ENCODE data around the gene HNRNPK. TPM values are rescaled to one million over a fixed set of nuclear protein-coding genes. Genes with fewer than 3 reads are reported as not detected.
A peak's percentile ranks its signal among the peaks of the same experiment; 100 is the strongest.

Gene HNRNPK
- total and polyA plus RNA-seq, 2 of the 13 experiments (the other 11 are each of a cell fraction or from before 2014, with no cell fraction given): 321 to 712 TPM

DNA sequence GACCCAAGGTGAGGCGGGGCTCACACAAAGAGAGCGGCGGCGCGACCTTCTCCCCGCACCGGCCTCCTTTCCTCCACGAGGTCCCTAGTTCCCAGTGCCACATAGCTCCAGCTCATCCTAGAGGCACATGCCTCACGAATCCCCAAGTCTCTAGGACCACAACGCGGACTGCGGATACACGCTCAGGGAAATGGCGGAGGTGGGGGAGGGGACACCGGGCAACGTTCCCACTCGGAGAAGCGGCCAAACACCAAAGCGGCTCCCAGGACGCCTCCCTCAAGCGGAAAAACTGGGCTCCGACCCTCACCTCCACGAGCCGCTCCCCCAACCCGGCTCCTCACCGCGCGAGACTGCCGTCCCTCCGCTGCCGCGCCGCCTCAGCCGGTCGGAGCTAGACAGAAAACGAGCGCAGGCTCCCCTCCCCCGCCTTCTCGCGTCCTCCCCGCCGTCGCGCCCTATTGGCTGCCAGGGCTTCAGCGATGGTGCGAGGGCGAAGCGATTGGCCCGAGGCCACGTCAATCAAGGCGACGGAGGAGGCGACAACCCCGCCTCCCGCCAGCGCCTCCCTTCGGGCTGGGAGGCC is at the start of gene HNRNPK (continued):
- TF ChIP-seq, protein P1, sequence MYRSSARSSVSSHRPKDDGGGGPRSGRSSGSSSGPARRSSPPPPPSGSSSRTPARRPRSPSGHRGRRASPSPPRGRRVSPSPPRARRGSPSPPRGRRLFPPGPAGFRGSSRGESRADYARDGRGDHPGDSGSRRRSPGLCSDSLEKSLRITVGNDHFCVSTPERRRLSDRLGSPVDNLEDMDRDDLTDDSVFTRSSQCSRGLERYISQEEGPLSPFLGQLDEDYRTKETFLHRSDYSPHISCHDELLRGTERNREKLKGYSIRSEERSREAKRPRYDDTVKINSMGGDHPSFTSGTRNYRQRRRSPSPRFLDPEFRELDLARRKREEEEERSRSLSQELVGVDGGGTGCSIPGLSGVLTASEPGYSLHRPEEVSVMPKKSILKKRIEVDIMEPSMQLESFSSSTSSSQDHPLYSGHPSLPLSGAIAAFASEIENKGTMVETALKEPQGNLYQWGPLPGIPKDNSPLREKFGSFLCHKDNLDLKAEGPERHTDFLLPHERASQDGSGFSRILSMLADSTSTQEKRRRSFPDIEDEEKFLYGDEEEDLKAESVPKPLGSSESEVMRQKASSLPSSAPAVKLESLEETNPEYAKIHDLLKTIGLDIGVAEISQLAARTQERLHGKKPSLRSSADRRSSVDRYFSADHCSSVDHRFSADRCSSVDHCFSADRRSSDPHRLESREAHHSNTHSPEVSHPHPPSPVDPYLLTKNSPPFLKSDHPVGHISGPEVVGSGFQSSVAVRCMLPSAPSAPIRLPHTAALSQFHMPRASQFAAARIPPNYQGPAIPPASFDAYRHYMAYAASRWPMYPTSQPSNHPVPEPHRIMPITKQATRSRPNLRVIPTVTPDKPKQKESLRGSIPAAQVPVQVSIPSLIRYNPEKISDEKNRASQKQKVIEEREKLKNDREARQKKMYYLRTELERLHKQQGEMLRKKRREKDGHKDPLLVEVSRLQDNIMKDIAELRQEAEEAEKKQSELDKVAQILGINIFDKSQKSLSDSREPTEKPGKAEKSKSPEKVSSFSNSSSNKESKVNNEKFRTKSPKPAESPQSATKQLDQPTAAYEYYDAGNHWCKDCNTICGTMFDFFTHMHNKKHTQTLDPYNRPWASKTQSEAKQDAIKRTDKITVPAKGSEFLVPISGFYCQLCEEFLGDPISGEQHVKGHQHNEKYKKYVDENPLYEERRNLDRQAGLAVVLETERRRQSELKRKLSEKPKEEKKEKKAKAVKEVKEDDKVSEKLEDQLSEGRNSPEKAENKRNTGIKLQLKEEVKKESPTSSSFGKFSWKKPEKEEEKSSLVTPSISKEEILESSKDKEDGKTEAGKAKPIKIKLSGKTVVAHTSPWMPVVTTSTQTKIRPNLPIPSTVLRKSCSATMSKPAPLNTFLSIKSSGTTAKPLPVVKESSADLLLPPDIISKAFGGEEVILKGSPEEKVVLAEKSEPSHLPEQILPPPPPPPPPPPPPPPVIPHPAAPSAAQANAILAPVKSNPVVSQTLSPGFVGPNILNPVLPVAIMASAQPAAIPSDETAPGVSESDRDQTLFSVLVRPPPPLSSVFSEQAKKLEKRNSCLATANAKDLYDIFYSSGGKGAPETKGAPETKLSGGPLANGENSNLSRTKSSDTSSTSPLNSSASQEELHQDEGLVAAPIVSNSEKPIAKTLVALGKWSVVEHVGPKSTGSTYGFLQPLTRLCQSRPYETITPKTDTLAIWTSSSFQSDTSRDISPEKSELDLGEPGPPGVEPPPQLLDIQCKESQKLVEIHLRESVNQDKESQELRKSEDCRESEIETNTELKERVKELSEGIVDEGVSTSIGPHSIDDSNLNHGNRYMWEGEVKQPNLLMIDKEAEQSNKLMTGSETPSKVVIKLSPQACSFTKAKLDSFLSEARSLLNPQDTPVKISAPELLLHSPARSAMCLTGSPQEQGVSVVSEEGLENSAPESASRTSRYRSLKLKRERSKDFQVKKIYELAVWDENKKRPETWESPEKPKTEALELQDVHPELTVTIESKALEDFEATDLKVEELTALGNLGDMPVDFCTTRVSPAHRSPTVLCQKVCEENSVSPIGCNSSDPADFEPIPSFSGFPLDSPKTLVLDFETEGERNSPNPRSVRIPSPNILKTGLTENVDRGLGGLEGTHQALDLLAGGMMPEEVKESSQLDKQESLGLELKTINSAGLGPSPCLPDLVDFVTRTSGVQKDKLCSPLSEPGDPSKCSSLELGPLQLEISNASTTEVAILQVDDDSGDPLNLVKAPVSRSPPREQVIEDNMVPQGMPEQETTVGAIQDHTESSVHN (CRISPR knock-in tag; IDR thresholded peaks at IDR 0.05): no peak
- TF ChIP-seq JUN (CRISPR knock-in tag; IDR thresholded peaks at IDR 0.05): no peak
- TF ChIP-seq ZBTB7B (CRISPR knock-in tag; IDR thresholded peaks at IDR 0.05): no peak
- no peak for TF ChIP-seq NPAS2 (CRISPR knock-in tag; IDR thresholded peaks at IDR 0.05; ENCODE audit: borderline replicate concordance)
- TF ChIP-seq, protein P2, sequence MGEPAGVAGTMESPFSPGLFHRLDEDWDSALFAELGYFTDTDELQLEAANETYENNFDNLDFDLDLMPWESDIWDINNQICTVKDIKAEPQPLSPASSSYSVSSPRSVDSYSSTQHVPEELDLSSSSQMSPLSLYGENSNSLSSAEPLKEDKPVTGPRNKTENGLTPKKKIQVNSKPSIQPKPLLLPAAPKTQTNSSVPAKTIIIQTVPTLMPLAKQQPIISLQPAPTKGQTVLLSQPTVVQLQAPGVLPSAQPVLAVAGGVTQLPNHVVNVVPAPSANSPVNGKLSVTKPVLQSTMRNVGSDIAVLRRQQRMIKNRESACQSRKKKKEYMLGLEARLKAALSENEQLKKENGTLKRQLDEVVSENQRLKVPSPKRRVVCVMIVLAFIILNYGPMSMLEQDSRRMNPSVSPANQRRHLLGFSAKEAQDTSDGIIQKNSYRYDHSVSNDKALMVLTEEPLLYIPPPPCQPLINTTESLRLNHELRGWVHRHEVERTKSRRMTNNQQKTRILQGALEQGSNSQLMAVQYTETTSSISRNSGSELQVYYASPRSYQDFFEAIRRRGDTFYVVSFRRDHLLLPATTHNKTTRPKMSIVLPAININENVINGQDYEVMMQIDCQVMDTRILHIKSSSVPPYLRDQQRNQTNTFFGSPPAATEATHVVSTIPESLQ (CRISPR knock-in tag; conservative IDR thresholded peaks at IDR 0.05): no peak
- 0 out of 2 replicates have a peak, but pooled peaks have one; percentile 2 for TF ChIP-seq PHF20 (CRISPR knock-in tag; IDR thresholded peaks at IDR 0.05)
- no peak; the same call in 1 of the 2 replicates for TF ChIP-seq POLR2G (IDR thresholded peaks at IDR 0.05; ENCODE audit: low read depth, low read length)
- TF ChIP-seq, protein P3, sequence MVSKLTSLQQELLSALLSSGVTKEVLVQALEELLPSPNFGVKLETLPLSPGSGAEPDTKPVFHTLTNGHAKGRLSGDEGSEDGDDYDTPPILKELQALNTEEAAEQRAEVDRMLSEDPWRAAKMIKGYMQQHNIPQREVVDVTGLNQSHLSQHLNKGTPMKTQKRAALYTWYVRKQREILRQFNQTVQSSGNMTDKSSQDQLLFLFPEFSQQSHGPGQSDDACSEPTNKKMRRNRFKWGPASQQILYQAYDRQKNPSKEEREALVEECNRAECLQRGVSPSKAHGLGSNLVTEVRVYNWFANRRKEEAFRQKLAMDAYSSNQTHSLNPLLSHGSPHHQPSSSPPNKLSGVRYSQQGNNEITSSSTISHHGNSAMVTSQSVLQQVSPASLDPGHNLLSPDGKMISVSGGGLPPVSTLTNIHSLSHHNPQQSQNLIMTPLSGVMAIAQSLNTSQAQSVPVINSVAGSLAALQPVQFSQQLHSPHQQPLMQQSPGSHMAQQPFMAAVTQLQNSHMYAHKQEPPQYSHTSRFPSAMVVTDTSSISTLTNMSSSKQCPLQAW (CRISPR knock-in tag; IDR thresholded peaks at IDR 0.05): peak; percentile 72
- TF ChIP-seq BCL6 (CRISPR knock-in tag; IDR thresholded peaks at IDR 0.05): no peak
- TF ChIP-seq, protein P4, sequence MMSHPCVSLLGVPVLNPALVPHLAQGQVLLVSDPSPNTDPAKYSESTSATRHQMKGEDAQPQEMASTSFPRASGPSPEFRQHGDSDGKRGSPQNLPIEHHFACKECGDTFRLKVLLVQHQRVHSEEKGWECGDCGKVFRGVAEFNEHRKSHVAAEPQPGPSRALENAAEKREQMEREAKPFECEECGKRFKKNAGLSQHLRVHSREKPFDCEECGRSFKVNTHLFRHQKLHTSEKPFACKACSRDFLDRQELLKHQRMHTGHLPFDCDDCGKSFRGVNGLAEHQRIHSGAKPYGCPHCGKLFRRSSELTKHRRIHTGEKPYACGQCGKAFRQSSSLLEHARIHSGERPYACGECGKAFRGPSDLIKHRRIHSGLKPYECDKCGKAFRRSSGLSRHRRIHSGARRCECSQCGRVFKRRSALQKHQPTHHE (CRISPR knock-in tag; IDR thresholded peaks at IDR 0.05; ENCODE audit: borderline replicate concordance): no peak
- no peak for TF ChIP-seq ZNF556 (CRISPR knock-in tag; IDR thresholded peaks at IDR 0.05; ENCODE audit: borderline replicate concordance)
- peak; percentile 99 for TF ChIP-seq SP2 (CRISPR knock-in tag; IDR thresholded peaks at IDR 0.05)
- TF ChIP-seq AGO1 (IDR thresholded peaks at IDR 0.05; ENCODE audit: low read depth, low read length, poor library complexity, severe bottlenecking): peak; percentile 80
- TF ChIP-seq ZNF713 (CRISPR knock-in tag; IDR thresholded peaks at IDR 0.05): no peak
- TF ChIP-seq SYNCRIP (IDR thresholded peaks at IDR 0.05; ENCODE audit: insufficient read depth, low read depth, low read length): no peak

Measured in HepG2 (cell line).